Erythroblast (primary cell): ENCODE data around the gene SORCS1.

ENCODE experiments used
- GATA1 ChIP-seq: IDR thresholded peaks from 2 replicates; pipeline ENCODE4 v1.6.1; 2011; ENCODE audit warnings: low read depth, mild to moderate bottlenecking, control low read depth, low read length, moderate library complexity
- POLR2A ChIP-seq: IDR thresholded peaks from 2 replicates; pipeline ENCODE4 v1.6.1; 2011; ENCODE audit warnings: mild to moderate bottlenecking, low read length

GRCh38 chr10:106911096-106911495 is 253.4 kb downstream of the SORCS1 start:
- TF ChIP-seq POLR2A: no peak
- TF ChIP-seq GATA1: no peak
